DND-41 (cell line): ENCODE results near the gene ITGAV.

Experiments used
- EZH2 ChIP-seq: IDR thresholded peaks from 3 replicates; pipeline ENCODE4 v1.6.1; 2012; ENCODE audit warnings: borderline replicate concordance, low read depth, mild to moderate bottlenecking, moderate library complexity, low read length, inconsistent platforms; ENCODE audit not compliant: severe bottlenecking
- TF ChIP-seq, protein P1 (sequence below): IDR thresholded peaks from 2 replicates; pipeline ENCODE4 v1.5.1; 2012; ENCODE audit warnings: borderline replicate concordance, low read length, moderate library complexity, mild to moderate bottlenecking; ENCODE audit not compliant: poor library complexity, severe bottlenecking; ENCODE audit errors: extremely low read depth

DNA sequence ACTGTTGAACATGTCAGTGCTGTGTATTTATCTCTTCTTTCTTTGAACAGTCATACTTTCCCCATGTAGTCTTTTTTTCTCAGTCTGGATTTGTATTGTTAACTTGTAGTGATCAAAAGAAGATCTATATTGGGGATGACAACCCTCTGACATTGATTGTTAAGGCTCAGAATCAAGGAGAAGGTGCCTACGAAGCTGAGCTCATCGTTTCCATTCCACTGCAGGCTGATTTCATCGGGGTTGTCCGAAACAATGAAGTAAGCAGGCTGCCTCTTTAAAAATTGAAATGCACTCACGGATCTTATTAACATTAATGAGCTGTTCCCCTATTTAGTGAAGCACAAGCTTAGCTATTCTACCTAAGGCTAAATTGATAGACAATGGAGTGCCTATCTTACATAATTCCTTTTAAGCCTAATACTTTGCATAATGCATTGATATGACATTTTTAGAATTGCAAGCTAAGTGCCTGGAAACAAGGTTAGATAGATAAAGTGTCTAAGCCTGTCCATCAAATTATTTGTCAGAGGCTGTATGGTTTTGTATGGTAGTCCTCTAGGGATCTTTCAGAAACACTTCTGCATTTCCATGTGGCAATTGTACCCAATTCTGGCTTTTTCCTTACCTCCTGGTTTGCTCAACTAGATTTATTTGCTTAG, 74.7 kb downstream of the ITGAV start:
- TF ChIP-seq, protein P1, sequence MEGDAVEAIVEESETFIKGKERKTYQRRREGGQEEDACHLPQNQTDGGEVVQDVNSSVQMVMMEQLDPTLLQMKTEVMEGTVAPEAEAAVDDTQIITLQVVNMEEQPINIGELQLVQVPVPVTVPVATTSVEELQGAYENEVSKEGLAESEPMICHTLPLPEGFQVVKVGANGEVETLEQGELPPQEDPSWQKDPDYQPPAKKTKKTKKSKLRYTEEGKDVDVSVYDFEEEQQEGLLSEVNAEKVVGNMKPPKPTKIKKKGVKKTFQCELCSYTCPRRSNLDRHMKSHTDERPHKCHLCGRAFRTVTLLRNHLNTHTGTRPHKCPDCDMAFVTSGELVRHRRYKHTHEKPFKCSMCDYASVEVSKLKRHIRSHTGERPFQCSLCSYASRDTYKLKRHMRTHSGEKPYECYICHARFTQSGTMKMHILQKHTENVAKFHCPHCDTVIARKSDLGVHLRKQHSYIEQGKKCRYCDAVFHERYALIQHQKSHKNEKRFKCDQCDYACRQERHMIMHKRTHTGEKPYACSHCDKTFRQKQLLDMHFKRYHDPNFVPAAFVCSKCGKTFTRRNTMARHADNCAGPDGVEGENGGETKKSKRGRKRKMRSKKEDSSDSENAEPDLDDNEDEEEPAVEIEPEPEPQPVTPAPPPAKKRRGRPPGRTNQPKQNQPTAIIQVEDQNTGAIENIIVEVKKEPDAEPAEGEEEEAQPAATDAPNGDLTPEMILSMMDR: no peak
- TF ChIP-seq EZH2: no peak
